ENCODE measurements around the gene DOCK2.
"Not testable (repeated sequence)": the region's sequence is repeated elsewhere in the genome, so short reads cannot be mapped to it uniquely, and the experiment has no call there.

Gene DOCK2

DNA sequence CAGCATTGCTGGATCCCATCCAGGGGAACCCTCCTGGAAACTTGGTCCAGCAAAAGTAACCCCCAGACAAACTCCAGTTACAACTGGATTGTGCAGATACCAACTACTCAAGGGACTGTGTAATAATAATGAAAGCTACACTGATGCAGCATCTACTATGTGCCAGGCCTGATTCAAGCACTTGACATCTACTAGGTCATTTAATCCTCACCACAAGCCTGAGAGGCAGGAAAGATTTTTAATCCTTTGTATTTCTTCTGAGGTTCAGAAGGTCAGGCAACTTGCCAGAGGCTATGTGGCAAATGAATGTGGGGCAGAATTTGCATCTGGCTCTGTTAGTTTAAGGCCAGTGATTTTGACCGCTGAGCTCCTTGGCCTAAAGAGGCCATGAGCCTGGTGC lies 439.1 kb downstream of the DOCK2 start:
- no peak for DNase-seq

DNA sequence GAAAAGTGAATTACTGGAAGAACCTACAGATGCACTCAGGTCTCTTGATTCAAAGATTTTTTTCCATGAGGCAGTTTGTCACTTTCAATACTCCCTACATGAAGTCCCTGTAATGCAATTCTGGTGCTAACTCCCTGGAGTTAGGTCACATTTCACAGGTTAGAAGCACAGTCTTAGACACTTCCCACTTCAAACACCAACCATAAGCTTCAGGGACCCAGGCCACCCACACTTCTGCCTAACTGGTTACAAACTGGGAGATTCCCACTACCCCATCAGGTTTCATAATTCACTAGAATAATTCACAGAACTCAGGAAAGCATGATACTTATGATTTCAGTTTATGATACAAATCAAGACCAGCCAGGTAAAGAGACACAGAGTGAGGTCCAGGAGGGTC lies 439.7 kb downstream of the DOCK2 start:
- DNase-seq, result no peak

DNA sequence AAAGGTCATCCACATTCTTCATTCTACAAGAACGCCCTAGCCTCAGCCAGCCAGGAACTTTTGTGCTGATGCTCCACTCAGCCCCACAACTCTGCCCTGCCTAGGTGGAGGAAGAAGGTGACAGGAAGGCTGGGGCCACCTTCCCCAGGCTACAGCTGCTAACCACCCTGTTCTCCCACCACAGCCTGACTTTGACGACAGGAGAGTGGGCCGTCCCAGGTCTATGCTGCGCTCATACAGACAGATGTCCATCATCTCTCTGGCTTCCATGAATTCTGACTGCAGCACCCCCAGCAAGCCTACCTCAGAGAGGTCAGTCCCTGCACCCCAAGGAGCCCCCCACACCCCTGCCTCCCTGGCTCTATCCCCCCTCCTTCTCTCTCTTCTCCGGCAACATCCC lies 440.5 kb downstream of the DOCK2 start:
- no peak for DNase-seq

DNA sequence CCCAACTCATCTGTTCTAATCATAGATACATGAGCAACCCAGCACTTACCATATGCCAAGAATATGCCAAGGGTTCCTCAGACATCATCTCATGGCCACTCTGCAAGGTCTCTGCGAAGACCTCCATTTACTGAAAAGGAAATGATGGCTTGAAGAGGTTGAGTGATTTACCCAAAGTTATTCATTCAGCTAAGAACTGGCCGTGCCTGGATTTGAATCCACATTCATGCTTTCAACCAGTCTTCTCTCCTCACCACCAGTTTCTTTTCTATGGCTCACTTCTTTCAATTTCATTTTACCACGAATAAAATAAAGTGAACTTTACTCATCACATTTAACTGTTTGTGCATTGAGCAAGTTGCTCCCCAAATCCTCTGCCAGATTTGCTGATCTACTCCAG lies 441.4 kb downstream of the DOCK2 start:
- DNase-seq, result no peak

DNA sequence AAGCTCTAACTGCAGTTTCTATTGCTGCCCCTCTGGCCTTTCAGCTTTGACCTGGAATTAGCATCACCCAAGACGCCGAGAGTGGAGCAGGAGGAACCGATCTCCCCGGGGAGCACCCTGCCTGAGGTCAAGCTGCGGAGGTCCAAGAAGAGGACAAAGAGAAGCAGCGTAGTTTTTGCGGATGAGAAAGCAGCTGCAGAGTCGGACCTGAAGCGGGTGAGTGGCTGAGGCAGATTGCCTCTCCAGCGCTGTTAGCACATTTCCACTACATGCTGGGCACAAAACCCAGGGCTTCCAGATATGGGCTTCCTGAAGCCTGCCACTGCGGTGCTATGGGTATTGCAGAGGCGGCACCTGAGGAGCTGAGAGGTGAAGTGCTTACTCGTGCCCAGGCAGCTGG lies 441.9 kb downstream of the DOCK2 start:
- no peak for DNase-seq

DNA sequence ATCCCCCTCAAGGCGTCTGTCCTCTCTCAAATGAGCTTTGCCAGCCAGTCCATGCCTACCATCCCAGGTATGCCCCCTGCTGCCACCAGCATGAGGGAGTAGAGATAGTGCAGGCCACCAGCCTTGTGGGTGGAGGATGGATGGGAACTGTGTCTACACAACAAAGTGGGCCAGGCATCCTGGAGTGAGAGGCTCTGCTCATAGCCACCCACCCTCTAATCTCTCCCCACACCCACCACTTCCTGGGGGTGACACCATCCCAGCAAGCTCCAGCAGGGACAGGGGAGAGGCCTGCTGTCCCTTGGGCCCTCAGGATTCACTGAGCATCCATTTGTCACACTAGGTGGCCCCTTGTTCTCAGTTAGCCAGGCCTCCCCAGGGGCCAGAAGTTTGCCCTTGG lies 443.1 kb downstream of the DOCK2 start:
- DNase-seq, result no peak

DNA sequence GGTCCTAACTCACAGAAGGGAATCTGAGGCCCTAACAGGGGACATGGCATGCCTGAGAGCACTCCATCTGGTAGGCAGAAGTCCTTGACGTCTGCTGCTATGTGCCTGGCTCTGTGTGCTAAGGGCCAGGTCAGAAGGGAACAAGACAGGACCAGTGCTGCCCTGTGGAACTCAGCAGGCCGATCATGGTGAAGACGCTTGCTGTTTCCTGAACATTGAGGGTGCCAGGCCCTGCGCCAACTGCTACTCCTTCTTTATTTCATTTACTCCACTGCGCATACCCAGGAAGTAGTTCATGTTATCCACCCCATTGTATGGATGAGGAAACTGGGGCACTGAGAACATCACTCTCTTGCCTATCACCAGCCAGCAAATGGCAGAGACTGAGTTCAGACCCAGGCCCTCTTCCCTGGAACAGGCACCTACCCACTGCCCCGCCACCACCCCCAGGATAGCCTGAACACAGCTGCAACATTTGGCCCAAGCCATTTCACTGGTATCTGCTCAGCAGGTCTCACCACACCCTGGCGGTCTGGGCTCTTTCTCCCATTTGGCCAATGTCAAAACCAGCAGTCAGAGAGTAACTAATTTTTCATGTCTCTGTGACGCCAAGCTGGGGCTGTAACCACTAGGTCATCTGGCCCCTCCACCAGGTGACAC lies 443.8 kb downstream of the DOCK2 start:
- no peak for DNase-seq

DNA sequence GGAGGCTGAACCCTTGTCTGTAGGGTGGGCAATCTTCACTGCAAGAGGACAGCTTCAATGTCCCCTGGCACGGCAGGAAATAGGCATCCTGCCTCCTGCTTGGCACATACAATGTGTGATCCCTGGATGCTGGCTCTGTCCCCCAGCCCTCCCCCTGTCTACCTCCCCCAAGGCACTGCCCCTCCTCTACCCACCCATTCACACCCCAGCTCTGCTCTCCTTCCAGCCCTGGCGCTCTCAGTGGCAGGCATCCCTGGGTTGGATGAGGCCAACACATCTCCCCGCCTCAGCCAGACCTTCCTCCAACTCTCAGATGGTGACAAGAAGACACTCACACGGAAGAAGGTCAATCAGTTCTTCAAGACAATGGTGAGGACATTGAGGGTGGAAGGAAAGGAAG lies 444.5 kb downstream of the DOCK2 start:
- no peak for DNase-seq

DNA sequence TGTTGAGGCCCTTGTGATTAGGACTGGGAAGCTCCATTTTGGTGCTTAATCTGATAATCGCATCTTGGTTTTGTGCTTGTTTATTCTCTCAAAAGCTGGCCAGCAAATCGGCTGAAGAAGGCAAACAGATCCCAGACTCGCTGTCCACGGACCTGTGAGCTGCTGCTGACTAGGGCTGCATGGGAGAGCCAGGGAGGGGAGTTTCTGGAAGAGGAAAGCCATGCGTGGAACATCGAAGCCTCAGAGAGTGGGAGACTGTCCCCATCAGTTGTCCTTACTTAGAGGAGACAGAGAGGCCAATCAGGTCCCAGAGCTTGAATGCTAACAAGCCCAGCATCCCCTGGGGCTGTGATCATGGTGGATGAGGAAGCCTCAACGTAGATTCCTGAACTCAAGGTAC lies 445.6 kb downstream of the DOCK2 start:
- no peak for DNase-seq

DNA sequence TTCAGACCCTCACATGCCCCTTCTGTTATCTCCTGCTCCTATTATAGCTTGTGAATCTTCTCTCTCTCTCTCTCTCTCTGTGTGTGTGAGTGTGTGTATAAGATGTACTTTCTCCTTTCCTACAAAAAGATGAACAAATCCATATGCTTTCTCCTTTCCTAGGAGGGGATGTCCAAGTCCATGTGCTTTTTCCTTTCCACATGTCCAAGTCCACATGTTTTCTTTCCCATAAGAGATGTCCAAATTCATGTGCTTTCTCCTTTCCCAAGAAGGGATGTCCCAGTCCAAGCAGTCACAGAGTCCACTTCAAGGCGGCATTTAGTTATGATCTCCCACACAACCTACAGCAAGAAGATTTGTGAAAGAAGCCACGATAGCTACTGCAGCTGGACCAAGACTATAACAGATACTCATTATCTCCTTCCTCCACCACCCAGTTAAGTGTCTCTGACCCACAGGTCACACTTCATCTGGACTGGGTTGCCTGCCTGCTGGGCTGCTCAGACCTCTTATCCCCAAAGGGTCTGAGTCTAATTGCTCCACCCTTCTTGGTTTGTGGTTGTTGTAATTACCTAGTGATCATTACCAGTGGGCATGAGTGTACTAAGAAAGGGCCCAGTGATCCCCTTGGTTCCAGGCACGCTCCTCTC lies 450.2 kb downstream of the DOCK2 start:
- no peak for DNase-seq

DNA sequence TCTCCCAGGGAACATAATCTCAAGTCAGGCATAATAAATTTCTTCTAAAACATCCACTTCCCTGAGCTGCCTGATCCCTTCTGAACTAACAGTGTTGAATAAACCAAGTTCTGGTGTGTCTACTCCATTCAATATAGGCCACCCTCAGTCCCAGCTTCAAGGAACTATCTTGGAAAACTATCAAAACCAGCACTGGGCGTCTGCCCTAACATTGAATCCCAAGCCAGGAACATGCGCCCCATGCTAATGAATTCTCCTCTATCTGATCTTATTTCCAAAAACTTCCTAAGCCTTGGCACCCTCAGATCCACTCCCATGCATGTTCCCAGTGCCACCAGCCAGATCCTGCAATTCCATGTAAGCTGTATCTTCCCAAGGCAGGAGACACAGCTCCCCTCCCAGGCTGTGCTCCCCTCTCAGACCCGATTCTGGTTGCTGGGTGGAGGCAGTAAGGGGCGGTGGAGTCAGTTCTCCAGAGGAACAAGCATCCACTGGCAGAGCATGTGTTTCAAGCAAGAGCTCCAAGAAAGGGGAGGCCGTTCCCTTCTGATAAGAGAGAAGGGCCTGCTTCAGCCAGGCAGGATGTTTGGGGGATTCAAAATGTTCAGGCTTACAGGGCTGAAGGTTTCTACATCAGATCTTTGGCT lies 455.5 kb downstream of the DOCK2 start:
- no peak for DNase-seq

DNA sequence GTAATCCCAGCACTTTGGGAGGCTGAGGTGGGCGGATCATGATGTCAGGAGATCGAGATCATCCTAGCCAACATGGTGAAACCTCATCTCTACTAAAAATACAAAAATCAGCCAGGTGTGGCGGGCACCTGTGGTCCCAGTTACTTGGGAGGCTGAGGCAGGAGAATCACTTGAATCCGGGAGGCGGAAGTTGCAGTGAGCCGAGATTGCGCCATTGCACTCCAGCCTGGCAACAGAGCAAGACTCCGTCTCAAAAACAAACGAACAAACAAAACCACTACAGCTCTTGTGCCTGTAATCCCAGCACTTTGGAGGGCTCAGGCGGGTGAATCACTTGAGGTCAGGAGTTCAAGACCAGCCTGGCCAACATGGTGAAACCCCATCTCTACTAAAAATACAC lies 457.3 kb downstream of the DOCK2 start:
- not testable (repeated sequence) for DNase-seq

DNA sequence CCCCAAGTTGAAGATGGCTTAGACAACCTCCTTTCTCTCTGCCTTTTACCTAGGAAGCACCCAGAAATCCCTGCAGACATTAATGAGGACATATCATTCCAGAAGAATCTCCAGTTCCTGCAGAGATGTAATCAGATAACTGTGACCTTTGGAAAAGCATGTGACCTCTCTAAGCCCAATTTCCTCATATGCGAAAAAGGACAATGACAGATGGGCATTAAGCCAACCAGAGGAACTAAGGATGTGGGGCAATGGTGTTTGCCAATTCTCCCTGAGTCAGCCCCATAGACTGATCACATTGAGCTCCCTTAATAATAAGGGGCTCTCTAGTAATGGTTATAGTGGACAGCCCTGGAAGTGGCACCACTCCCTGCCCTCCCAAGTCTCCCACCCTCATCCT lies 458.6 kb downstream of the DOCK2 start:
- DNase-seq, result no peak

DNA sequence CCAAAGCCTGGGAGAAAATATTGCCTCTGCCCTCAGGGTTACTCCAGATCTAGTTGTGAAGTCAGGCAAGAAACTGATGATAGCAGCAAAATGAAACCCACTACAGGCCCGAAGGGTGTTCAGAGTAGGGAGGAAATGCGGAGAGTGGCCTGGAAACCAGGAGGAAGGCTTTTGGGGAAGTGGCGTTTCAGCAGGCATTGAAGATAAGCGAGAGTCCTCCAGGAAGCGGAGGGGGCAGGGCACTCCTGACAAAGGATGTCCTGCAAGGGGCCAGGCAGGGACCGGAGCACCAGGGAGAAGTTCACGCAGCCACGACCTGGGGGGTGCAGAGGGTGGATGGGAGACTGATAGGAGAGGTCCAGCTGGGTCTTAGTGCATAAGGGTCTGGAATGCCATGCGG lies 460.9 kb downstream of the DOCK2 start:
- no peak for DNase-seq

DNA sequence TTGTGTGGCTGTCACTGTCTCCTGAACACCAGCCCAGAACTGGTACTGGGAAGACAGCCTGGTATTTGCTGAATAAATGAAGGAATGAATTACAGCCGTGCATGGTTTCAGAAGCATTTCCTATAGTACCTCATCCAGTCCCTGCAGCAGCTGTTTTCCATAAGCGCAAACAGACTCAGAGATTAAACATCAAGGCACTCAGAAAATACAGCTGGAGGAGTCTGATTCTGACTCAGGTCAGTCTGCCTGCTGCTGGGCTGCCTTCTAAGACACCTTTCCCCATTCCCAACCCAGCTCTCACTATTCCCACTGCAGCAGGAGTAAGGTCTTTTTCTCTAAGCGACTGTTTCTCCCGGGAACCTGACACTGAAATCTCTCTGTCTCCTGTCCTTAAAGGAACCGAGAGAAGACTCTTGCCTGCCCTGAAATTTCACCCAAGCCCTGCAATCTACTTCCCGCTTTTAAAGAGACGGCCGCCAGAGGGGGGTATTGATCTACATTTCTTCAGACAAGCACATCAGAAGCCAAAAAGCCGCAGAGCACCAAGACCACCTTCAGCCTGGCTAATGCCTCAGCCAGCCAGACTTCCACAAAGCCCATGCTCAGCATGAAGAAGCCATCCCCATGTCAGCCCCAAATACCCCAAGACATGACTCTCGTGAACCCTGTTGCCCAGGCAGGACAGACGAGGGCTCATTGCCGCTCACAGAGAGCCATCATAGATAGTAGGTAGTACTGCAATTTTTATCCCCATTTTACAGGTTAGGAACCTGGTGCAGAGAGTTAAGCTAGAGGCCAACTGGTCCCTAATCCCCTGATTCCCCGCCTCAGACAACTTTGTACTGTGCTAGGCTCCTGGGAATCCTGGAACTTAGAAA lies 463.2 kb downstream of the DOCK2 start:
- peak; percentile 63 for DNase-seq

DNA sequence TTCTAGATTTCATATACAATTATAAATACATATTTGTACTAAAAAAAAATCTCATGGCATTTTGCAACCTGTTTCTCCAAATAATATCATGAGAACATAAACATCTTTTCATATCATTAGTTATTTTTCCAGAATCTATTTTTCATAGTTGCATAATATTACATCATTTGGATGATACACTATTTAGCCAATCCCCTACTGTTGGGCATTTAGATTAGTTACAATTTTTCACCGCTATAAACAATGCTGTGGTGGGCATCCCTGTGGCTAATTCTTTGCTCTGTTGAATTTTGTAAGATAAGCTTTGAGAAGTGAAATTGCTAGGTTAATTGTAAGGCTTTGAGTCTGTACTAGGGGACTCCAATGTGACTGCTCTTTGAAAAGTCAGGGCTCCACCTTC lies 466.4 kb downstream of the DOCK2 start:
- no peak for DNase-seq

DNA sequence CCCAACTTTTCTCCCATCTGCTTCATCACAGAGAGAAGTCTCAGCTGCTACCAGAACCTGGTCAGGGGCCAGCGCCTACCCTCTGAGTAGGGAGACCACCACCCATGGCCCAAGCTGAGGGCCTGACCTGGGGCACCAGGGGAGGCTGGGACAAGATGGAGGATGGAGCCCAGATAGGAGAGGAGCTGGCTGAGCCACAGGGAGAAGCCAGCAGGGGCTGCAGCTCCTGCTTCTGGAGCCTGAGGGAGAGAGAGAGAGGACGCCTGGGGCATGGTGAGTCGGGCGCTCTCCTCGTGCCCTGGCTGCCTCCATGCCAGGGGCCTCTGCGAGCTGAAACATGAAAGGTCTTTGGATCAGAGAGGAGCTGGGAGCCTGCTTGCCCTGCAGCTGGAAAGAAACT lies 467.2 kb downstream of the DOCK2 start:
- no peak for DNase-seq

DNA sequence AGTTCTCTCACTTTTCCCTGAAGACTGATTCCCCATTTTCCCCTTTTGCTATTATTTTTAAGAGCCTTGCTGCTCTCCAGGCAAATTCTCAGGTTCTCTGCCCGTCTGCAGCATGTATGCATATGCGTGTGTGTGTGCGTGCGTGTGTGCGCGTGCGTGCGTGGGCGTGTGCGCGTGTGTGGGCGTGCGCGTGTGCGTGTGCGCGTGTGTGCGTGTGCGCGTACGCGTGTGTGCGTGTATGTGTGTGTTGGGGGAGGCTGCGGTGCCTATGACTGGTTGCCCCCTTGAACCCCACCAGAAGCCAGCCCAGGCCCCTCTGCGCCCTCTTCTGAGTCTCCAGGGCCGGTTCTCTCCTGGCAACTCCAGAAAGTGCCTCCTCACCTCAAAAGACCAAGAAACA lies 467.6 kb downstream of the DOCK2 start:
- no peak for DNase-seq

DNA sequence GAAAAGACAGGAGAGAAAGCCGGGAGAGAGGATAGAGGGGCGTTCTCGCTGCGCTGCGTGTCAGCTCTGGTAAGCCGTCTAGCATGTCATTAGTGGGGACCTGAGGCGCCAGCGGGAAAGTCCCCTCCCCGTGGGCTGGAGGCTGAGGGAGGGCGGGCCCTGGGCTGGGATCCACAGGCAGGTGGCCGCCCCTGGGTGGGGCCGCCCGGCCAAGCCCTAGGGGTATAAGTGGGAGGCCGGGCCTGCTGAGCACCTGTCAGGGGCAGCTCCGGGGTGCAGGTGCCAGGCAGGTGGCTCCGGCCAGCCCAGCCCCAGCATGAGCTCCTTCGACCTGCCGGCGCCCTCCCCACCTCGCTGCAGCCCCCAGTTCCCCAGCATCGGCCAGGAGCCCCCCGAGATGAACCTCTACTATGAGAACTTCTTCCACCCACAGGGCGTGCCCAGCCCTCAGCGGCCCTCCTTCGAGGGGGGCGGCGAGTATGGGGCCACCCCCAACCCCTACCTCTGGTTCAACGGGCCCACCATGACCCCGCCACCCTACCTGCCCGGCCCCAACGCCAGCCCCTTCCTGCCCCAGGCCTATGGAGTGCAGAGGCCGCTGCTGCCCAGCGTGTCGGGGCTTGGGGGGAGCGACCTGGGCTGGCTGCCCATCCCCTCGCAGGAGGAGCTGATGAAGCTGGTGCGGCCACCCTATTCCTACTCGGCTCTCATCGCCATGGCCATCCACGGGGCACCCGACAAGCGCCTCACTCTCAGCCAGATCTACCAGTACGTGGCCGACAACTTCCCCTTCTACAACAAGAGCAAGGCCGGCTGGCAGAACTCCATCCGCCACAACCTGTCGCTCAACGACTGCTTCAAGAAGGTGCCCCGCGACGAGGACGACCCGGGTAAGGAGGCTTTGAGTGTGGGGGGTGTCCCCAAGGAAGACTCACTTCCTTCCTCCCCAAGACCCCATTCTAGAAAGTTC lies 468.9 kb downstream of the DOCK2 start, which contains the start of gene FOXI1:
TSS of gene FOXI1 (plus strand) at position 256 of the 970 bp plus-strand sequence. CDS start at position 317, 61 bp downstream.
- DNase-seq, result no peak

DNA sequence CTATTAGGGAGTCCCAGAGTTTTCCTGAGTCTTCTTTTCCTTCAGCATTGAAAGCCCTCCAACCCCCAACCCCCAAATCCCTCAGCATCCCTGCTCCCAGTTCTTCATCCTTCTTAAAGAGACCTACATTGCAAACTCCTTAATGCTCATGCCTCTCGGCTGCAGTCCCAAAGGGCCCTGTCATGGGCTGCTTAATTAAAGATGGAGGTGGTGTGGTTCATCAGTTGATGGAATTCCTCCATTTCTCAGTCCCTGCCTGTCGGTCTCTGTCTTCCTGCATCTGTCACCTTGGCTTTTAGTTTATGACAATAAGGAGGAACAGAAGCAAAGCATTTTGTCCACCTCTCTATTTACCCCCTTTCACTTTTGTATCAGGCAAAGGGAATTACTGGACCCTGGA lies 470.6 kb downstream of the DOCK2 start:
- no peak for DNase-seq

DNA sequence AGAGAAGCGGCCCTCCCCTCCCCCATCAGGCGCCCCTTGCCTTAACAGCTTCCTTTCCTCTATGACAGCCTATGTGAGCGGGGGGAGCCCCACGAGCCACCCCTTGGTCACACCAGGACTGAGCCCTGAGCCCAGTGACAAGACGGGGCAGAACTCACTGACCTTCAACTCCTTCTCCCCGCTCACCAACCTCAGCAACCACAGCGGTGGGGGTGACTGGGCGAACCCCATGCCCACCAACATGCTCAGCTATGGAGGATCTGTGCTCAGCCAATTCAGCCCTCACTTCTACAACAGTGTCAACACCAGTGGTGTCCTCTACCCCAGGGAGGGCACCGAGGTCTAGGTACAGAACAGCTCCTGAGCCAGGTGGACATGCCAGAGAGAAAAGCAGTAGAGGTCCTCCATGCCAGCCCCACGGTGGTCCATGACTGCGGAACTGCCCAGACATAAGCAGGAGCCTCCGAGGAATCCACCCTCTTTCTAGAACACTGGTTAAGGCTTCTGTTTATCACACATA lies 471.3 kb downstream of the DOCK2 start:
- DNase-seq, result no peak

Measured in activated T-cell treated with anti-CD3 and anti-CD28 coated beads, Interleukin-2, amount 50 U/mL, for 1 hour (primary cell).